ENCODE measurements around the gene STARD13. TPM values are rescaled to one million over a fixed set of nuclear protein-coding genes. Genes with fewer than 3 reads are reported as not detected.

Gene STARD13
- total RNA-seq, 1 donor from 2014 or later: 2.0 TPM

- no peak overlapping the region for H3K27ac Mint-ChIP-seq
- peaks cover 10% of the 10 kb centered on the region for H3K4me1 Mint-ChIP-seq
- Histone ChIP-seq H3K4me3 (no peak overlapping the region), H3K9ac (no peak overlapping the region), H2AFZ (replicated peaks) (no peak overlapping the region), H3K27me3 (no peaks in the 10 kb centered on the region), H3F3A (ENCODE audit: low read depth) (no peaks in the 10 kb centered on the region), H3K9me3 (ENCODE audit: low read depth) (no peaks in the 10 kb centered on the region), H3K36me3 (no peaks in the 10 kb centered on the region), H3K4me1 (no peaks in the 10 kb centered on the region), H3K79me2 (ENCODE audit: low read depth) (no peaks in the 10 kb centered on the region), H4K20me1 (ENCODE audit: low read depth) (no peaks in the 10 kb centered on the region), H3K27ac (no peak overlapping the region), H3K4me2 (no peak overlapping the region)
- H3K4me3 Mint-ChIP-seq: no peak overlapping the region
- DNase-seq (ENCODE audit: low spot score): no peak
- no peaks in the 10 kb centered on the region for H3K9me3 Mint-ChIP-seq
- peaks cover 6% of the 10 kb centered on the region for H3K27me3 Mint-ChIP-seq (ENCODE audit: insufficient read depth, low read depth)
- H3K36me3 Mint-ChIP-seq: peaks cover 5% of the 10 kb centered on the region
- TF ChIP-seq EZH2 (IDR thresholded peaks at IDR 0.05) (no peak), EZH2phosphoT487 (IDR thresholded peaks at IDR 0.05) (no peak), CTCF (IDR thresholded peaks at IDR 0.05) (no peak)
Measured at GRCh38 chr13:33111414-33112110, 174.0 kb downstream of the STARD13 start.

- peaks cover 9% of the 10 kb centered on the region for H3K27me3 Mint-ChIP-seq (ENCODE audit: insufficient read depth, low read depth)
- no peak overlapping the region for H2AFZ ChIP-seq (replicated peaks)
- no peak overlapping the region for H3K27ac Mint-ChIP-seq
- H3K36me3 ChIP-seq: no peaks in the 10 kb centered on the region
- no peak overlapping the region for H3K4me3 ChIP-seq
- H3K4me1 Mint-ChIP-seq: peaks cover 10% of the 10 kb centered on the region
- TF ChIP-seq EZH2phosphoT487 (IDR thresholded peaks at IDR 0.05) (no peak), EZH2 (IDR thresholded peaks at IDR 0.05) (no peak), CTCF (IDR thresholded peaks at IDR 0.05) (no peak)
- H3K9ac ChIP-seq: no peak overlapping the region
- H4K20me1 ChIP-seq (ENCODE audit: low read depth): no peaks in the 10 kb centered on the region
- no peaks in the 10 kb centered on the region for H3K79me2 ChIP-seq (ENCODE audit: low read depth)
- H3K4me2 ChIP-seq: no peak overlapping the region
- H3K36me3 Mint-ChIP-seq: peaks cover 3% of the 10 kb centered on the region
- H3K4me3 Mint-ChIP-seq: no peak overlapping the region
- no peaks in the 10 kb centered on the region for H3K9me3 ChIP-seq (ENCODE audit: low read depth)
- no peaks in the 10 kb centered on the region for H3K4me1 ChIP-seq
- no peaks in the 10 kb centered on the region for H3F3A ChIP-seq (ENCODE audit: low read depth)
- H3K27me3 ChIP-seq: no peaks in the 10 kb centered on the region
- DNase-seq (ENCODE audit: low spot score): no peak
- H3K27ac ChIP-seq: no peak overlapping the region
- H3K9me3 Mint-ChIP-seq: no peaks in the 10 kb centered on the region
Measured at GRCh38 chr13:33110713-33111413, 174.7 kb downstream of the STARD13 start.

- Mint-ChIP-seq H3K9me3 (no peaks in the 10 kb centered on the region), H3K4me3 (no peak overlapping the region), H3K4me1 (peaks cover 10% of the 10 kb centered on the region), H3K27me3 (ENCODE audit: insufficient read depth, low read depth) (peaks cover 9% of the 10 kb centered on the region), H3K27ac (no peak overlapping the region), H3K36me3 (peaks cover 2% of the 10 kb centered on the region)
- Histone ChIP-seq H3K9me3 (ENCODE audit: low read depth) (no peaks in the 10 kb centered on the region), H3K27ac (no peak overlapping the region), H4K20me1 (ENCODE audit: low read depth) (no peaks in the 10 kb centered on the region), H3K27me3 (no peaks in the 10 kb centered on the region), H3K4me2 (no peak overlapping the region), H3K4me3 (no peak overlapping the region), H3F3A (ENCODE audit: low read depth) (no peaks in the 10 kb centered on the region), H3K36me3 (no peaks in the 10 kb centered on the region), H3K9ac (no peak overlapping the region), H3K4me1 (no peaks in the 10 kb centered on the region), H2AFZ (replicated peaks) (no peak overlapping the region), H3K79me2 (ENCODE audit: low read depth) (no peaks in the 10 kb centered on the region)
- TF ChIP-seq CTCF (IDR thresholded peaks at IDR 0.05) (no peak), EZH2 (IDR thresholded peaks at IDR 0.05) (no peak), EZH2phosphoT487 (IDR thresholded peaks at IDR 0.05) (no peak)
- DNase-seq (ENCODE audit: low spot score): no peak
Measured at GRCh38 chr13:33110386-33110712, 175.2 kb downstream of the STARD13 start.
